ENCODE results near the gene OTULIN. TPM values are rescaled to one million over a fixed set of nuclear protein-coding genes. Genes with fewer than 3 reads are reported as not detected.

Gene OTULIN
- polyA plus RNA-seq, 1 of the 3 experiments (the other 2 are of a cell fraction): 6.6 TPM

DNA sequence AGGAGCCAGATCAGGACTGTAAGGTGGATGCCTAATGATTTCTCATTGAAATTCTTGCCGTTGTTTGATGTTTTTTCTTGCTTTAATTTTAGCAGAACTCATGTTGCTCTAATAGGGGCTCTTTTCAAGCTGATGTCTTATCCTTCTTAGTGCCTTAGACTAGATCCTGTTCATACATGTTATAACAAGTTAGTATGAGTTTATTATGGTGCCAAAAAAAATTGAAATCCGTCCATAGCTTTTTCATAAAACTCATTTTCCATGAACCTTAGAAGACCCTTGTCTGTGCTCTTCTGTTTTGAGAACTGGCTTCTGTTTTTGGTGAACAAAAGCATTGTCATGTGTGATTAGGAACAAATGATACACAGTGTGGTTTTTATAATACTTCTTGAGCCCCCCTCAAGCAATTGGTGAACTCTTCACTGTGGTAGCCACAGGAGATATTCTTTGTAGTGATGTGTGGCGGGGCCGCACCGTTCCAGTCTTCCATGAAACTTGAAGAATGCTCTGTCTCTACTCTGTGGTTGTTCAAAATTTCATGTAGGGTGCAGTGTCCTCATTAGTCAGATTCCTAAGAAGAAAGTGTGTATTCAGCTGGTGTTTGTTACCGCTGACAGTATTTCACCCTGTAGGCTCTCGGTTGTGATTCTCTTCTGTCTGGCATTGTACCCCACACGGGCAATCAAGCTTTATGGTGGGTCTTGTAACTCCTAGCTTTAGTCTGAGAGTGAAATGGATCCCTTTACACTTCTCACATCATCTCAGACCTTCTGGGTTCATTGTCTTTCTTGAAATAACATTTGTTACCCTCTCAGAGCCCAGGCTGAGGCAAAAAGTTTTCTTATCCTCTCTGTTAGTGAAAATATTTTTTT is 10.7 kb downstream of the OTULIN start:
- no peaks in the 10 kb centered on the region for H3K27me3 ChIP-seq (ENCODE audit: insufficient read depth)
- H3K4me3 ChIP-seq (ENCODE audit: low read depth in 2 of 2, low read length in 1 of 2): no peak overlapping the region
- peaks cover 27 to 30% of the 10 kb centered on the region in 2 experiments for H3K36me3 ChIP-seq (replicated peaks in 1 of 2; ENCODE audit: control insufficient read depth in 1 of 2, insufficient read depth in 2 of 2, low read length in 1 of 2)
- H3F3A ChIP-seq (replicated peaks; ENCODE audit: insufficient read depth): no peaks in the 10 kb centered on the region
- no peaks in the 10 kb centered on the region for H3K9me3 ChIP-seq
- ChIA-PET CTCF (interaction anchor here (1.0 to 2.5 kb wide), 4 partner anchors 8 to 27 kb away, joined by 4 to 12 read pairs (median 5); no protein-coding TSS in a partner anchor), POLR2A (no interaction called here)
- no peak overlapping the region for H2AFZ ChIP-seq (ENCODE audit: low read depth)
- no peak overlapping the region for H3K4me2 ChIP-seq
- WGBS (ENCODE audit: low lambda C conversion rate): 97% methylated on average over 8 of the region's 8 CpGs
- peaks cover 95% of the 10 kb centered on the region for H3K79me2 ChIP-seq (ENCODE audit: insufficient read depth)
- peak overlapping the region in 1 of 2 experiments; percentile 39; a peak in 2 of 4 replicates for H3K27ac ChIP-seq (ENCODE audit: low read depth in 2 of 2, low read length in 1 of 2)
- no peak overlapping the region for H3K9ac ChIP-seq
- H3K4me1 ChIP-seq (ENCODE audit: control insufficient read depth in 1 of 2, insufficient read depth in 2 of 2, low read depth in 1 of 2, low read length in 1 of 2): peaks cover 4 to 31% of the 10 kb centered on the region in 2 experiments; a peak in 2 of 4 replicates
- TF ChIP-seq FOSL2 (IDR thresholded peaks at IDR 0.05; ENCODE audit: borderline replicate concordance, low read depth): no peak
- TF ChIP-seq JUND (IDR thresholded peaks at IDR 0.05): no peak
- no peak for TF ChIP-seq FOXJ3 (CRISPR knock-in tag; IDR thresholded peaks at IDR 0.05)
- no peak for TF ChIP-seq MXI1 (IDR thresholded peaks at IDR 0.05; ENCODE audit: low read depth, low read length)
- TF ChIP-seq EZH2phosphoT487 (IDR thresholded peaks at IDR 0.05; ENCODE audit: borderline replicate concordance, low read depth): no peak
- no peak for TF ChIP-seq RCOR1 (IDR thresholded peaks at IDR 0.05; ENCODE audit: low read length)
- no peak for DNase-seq
- H4K20me1 ChIP-seq (ENCODE audit: insufficient read depth): peaks cover 51% of the 10 kb centered on the region
- no peaks in the 10 kb centered on the region for H3K9me2 ChIP-seq

DNA sequence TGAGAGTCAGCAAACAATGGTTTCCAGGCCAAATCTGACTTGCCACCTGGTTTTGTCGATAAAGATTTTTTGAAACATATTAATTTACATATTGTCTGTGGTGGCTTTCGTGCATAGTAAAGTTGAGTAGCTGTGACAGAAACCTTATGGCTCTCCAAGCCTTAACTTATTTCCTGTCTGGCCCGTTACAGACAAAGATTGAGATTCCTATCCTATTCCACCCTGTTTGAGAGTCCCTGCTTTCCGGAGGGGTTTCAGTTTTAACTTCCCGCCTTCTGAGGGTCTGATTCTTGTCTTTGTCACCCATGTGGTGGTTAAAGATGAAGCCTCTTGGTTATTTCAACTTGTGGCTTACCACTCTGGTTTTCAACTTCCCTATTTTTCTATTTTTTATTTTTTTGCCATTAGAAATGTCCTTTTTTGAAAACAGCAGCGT is 11.4 kb downstream of the OTULIN start:
- Histone ChIP-seq H3K27me3 (ENCODE audit: insufficient read depth) (no peaks in the 10 kb centered on the region), H3F3A (replicated peaks; ENCODE audit: insufficient read depth) (no peaks in the 10 kb centered on the region), H3K79me2 (ENCODE audit: insufficient read depth) (peaks cover 90% of the 10 kb centered on the region), H3K9ac (no peak overlapping the region), H3K4me1 (ENCODE audit: control insufficient read depth in 1 of 2, insufficient read depth in 2 of 2, low read depth in 1 of 2, low read length in 1 of 2) (peaks cover 4 to 31% of the 10 kb centered on the region in 2 experiments; a peak in 2 of 4 replicates), H3K4me2 (no peak overlapping the region), H3K4me3 (ENCODE audit: low read depth in 2 of 2, low read length in 1 of 2) (no peak overlapping the region), H2AFZ (ENCODE audit: low read depth) (no peak overlapping the region), H3K9me2 (no peaks in the 10 kb centered on the region), H3K9me3 (no peaks in the 10 kb centered on the region), H4K20me1 (ENCODE audit: insufficient read depth) (peaks cover 46% of the 10 kb centered on the region), H3K27ac (ENCODE audit: low read depth in 2 of 2, low read length in 1 of 2) (peak overlapping the region in 1 of 2 experiments; percentile 39; a peak in 2 of 4 replicates), H3K36me3 (replicated peaks in 1 of 2; ENCODE audit: control insufficient read depth in 1 of 2, insufficient read depth in 2 of 2, low read length in 1 of 2) (peaks cover 31% of the 10 kb centered on the region in 2 experiments)
- ChIA-PET CTCF (interaction anchor here (1.0 to 2.5 kb wide), 4 partner anchors 10 to 27 kb away, joined by 3 to 12 read pairs (median 4); no protein-coding TSS in a partner anchor), POLR2A (no interaction called here)
- WGBS (ENCODE audit: low lambda C conversion rate): 76% methylated on average over 6 of the region's 6 CpGs
- TF ChIP-seq SMC3 (IDR thresholded peaks at IDR 0.05; ENCODE audit: low read depth, low read length) (no peak), RCOR1 (IDR thresholded peaks at IDR 0.05; ENCODE audit: low read length) (no peak), FOXJ3 (CRISPR knock-in tag; IDR thresholded peaks at IDR 0.05) (no peak), TAF1 (IDR thresholded peaks at IDR 0.05; ENCODE audit: borderline replicate concordance, low read depth, low read length) (no peak), NFIC (IDR thresholded peaks at IDR 0.05; ENCODE audit: borderline replicate concordance) (no peak), GABPA (IDR thresholded peaks at IDR 0.05; ENCODE audit: low read depth) (no peak), RAD21 (IDR thresholded peaks at IDR 0.05; ENCODE audit: low read length) (no peak), MEF2A (IDR thresholded peaks at IDR 0.05; ENCODE audit: borderline replicate concordance, low read depth) (no peak), ELF1 (IDR thresholded peaks at IDR 0.05) (no peak)
- TF ChIP-seq, protein P1, sequence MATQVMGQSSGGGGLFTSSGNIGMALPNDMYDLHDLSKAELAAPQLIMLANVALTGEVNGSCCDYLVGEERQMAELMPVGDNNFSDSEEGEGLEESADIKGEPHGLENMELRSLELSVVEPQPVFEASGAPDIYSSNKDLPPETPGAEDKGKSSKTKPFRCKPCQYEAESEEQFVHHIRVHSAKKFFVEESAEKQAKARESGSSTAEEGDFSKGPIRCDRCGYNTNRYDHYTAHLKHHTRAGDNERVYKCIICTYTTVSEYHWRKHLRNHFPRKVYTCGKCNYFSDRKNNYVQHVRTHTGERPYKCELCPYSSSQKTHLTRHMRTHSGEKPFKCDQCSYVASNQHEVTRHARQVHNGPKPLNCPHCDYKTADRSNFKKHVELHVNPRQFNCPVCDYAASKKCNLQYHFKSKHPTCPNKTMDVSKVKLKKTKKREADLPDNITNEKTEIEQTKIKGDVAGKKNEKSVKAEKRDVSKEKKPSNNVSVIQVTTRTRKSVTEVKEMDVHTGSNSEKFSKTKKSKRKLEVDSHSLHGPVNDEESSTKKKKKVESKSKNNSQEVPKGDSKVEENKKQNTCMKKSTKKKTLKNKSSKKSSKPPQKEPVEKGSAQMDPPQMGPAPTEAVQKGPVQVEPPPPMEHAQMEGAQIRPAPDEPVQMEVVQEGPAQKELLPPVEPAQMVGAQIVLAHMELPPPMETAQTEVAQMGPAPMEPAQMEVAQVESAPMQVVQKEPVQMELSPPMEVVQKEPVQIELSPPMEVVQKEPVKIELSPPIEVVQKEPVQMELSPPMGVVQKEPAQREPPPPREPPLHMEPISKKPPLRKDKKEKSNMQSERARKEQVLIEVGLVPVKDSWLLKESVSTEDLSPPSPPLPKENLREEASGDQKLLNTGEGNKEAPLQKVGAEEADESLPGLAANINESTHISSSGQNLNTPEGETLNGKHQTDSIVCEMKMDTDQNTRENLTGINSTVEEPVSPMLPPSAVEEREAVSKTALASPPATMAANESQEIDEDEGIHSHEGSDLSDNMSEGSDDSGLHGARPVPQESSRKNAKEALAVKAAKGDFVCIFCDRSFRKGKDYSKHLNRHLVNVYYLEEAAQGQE (IDR thresholded peaks at IDR 0.05; ENCODE audit: low read depth, low read length): no peak
- TF ChIP-seq, protein P2, sequence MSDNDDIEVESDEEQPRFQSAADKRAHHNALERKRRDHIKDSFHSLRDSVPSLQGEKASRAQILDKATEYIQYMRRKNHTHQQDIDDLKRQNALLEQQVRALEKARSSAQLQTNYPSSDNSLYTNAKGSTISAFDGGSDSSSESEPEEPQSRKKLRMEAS (IDR thresholded peaks at IDR 0.05; ENCODE audit: low read depth): no peak
- TF ChIP-seq, protein P3, sequence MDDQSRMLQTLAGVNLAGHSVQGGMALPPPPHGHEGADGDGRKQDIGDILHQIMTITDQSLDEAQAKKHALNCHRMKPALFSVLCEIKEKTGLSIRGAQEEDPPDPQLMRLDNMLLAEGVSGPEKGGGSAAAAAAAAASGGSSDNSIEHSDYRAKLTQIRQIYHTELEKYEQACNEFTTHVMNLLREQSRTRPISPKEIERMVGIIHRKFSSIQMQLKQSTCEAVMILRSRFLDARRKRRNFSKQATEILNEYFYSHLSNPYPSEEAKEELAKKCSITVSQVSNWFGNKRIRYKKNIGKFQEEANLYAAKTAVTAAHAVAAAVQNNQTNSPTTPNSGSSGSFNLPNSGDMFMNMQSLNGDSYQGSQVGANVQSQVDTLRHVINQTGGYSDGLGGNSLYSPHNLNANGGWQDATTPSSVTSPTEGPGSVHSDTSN (IDR thresholded peaks at IDR 0.05): no peak
- TF ChIP-seq, protein P4, sequence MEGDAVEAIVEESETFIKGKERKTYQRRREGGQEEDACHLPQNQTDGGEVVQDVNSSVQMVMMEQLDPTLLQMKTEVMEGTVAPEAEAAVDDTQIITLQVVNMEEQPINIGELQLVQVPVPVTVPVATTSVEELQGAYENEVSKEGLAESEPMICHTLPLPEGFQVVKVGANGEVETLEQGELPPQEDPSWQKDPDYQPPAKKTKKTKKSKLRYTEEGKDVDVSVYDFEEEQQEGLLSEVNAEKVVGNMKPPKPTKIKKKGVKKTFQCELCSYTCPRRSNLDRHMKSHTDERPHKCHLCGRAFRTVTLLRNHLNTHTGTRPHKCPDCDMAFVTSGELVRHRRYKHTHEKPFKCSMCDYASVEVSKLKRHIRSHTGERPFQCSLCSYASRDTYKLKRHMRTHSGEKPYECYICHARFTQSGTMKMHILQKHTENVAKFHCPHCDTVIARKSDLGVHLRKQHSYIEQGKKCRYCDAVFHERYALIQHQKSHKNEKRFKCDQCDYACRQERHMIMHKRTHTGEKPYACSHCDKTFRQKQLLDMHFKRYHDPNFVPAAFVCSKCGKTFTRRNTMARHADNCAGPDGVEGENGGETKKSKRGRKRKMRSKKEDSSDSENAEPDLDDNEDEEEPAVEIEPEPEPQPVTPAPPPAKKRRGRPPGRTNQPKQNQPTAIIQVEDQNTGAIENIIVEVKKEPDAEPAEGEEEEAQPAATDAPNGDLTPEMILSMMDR (IDR thresholded peaks at IDR 0.05): no peak
- TF ChIP-seq, protein P5, sequence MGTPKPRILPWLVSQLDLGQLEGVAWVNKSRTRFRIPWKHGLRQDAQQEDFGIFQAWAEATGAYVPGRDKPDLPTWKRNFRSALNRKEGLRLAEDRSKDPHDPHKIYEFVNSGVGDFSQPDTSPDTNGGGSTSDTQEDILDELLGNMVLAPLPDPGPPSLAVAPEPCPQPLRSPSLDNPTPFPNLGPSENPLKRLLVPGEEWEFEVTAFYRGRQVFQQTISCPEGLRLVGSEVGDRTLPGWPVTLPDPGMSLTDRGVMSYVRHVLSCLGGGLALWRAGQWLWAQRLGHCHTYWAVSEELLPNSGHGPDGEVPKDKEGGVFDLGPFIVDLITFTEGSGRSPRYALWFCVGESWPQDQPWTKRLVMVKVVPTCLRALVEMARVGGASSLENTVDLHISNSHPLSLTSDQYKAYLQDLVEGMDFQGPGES (IDR thresholded peaks at IDR 0.05; ENCODE audit: low read depth, low read length): no peak
- DNase-seq: peak; percentile 33

Data from SK-N-SH (cell line).